Small intestine (tissue), 7 donors: ENCODE measurements around the gene CLDN9. TPM values are rescaled to one million over a fixed set of nuclear protein-coding genes. Genes with fewer than 3 reads are reported as not detected.

Experiments used
- DNase-seq, 2 donors: peaks; one replicate each; pipeline versions ENCODE4 v3.0.0 to v3.0.0-alpha.2; 2013
- FAIRE-seq: peaks from 2 replicates; lab custom pipeline; 2012; peaks lifted over from hg19 to GRCh38; lab: Jason Lieb, UNC
- H3K27ac ChIP-seq, 3 donors: one replicate each; pipeline ENCODE4 v1.5.1; 2013; ENCODE audit warnings: low read length in 2 of 3, mild to moderate bottlenecking in 2 of 3, control low read depth in 1 of 3, inconsistent platforms in 1 of 3, low read depth in 1 of 3, moderate library complexity in 1 of 3
- H3K27me3 ChIP-seq, 3 donors: one replicate each; pipeline ENCODE4 v1.6.1; 2013; ENCODE audit warnings: low read length in 3 of 3, inconsistent platforms in 1 of 3; ENCODE audit not compliant: control insufficient read depth in 3 of 3, insufficient read depth in 3 of 3
- H3K36me3 ChIP-seq, 3 donors: one replicate each; pipeline ENCODE4 v1.6.1; 2013; ENCODE audit warnings: low read length in 3 of 3, inconsistent platforms in 1 of 3, low read depth in 1 of 3, mild to moderate bottlenecking in 1 of 3, moderate library complexity in 1 of 3; ENCODE audit not compliant: control insufficient read depth in 3 of 3, insufficient read depth in 2 of 3
- H3K4me1 ChIP-seq, 3 donors: one replicate each; pipeline ENCODE4 v1.6.1; 2013; ENCODE audit warnings: low read length in 2 of 3, inconsistent platforms in 1 of 3, low read depth in 1 of 3, mild to moderate bottlenecking in 1 of 3, moderate library complexity in 1 of 3; ENCODE audit not compliant: control insufficient read depth in 3 of 3, insufficient read depth in 2 of 3
- H3K4me3 ChIP-seq, 3 donors: one replicate each; pipeline ENCODE4 v1.5.1; 2013; ENCODE audit warnings: low read length in 3 of 3, control low read depth in 1 of 3, inconsistent platforms in 1 of 3, low read depth in 1 of 3, mild to moderate bottlenecking in 1 of 3, moderate library complexity in 1 of 3
- H3K9me3 ChIP-seq, 2 donors: one replicate each; pipeline ENCODE4 v1.6.1; 2013; ENCODE audit warnings: low read depth in 1 of 2, low read length in 1 of 2; ENCODE audit not compliant: control insufficient read depth in 2 of 2, insufficient read depth in 1 of 2
- WGBS, 3 donors: extraction: QIAGEN DNeasy Blood & Tissue Kit; methylation state at CpG; one replicate each; pipeline ENCODE4 v1.1.7; 2013; 5-methylcytosine and 5-hydroxymethylcytosine counted together
- polyA plus RNA-seq, 4 donors: library from polyadenylated mRNA; stranded (reverse) in 3 of 4; unstranded in 1 of 4; fragments of 200-250 nt in 3 of 4; fragments of 120-200 nt in 1 of 4; gene quantifications; one replicate each; pipeline versions ENCODE4 v1.2.1 to v1.2.3, GENCODE V29; 2013
- donor health status: healthy with polysubstance abuse.
- donor health status: control.
- donor health status: control.
- donor health status: Bipolar disorder and iron deficiency.
- donor health status: healthy.

Gene CLDN9
- polyA plus RNA-seq, 4 donors, result 0.76 to 2.7 (median 0.99) TPM

GRCh38 chr16:3007059-3007956 is 5.4 kb upstream of the CLDN9 start:
- DNase-seq, result peak; percentile 94 to 96
- Histone ChIP-seq H3K36me3 (peaks cover 0 to 13% (median 0%) of the 10 kb centered on the region in 3 donors), H3K27ac (peak overlapping the region; percentile 94 to 98 (median 97)), H3K27me3 (peaks cover 0 to 9% (median 0%) of the 10 kb centered on the region in 3 donors), H3K9me3 (no peaks in the 10 kb centered on the region), H3K4me3 (peak overlapping the region in 2 of 3 donors; percentile 39 to 76), H3K4me1 (peaks cover 5 to 42% (median 7%) of the 10 kb centered on the region in 3 donors)
- WGBS, 3 donors, result 9 to 29% (median 22%) methylated on average over 13 of the region's 13 CpGs
- no peak for FAIRE-seq

- no peak for FAIRE-seq
Observed at GRCh38 chr16:3007957-3008689, 4.6 kb upstream of the CLDN9 start.

GRCh38 chr16:3008690-3009037 is 4.1 kb upstream of the CLDN9 start:
- 63 to 73% (median 71%) methylated on average over 4 of the region's 4 CpGs for WGBS, 3 donors
- Histone ChIP-seq H3K27me3 (peaks cover 0 to 15% (median 6%) of the 10 kb centered on the region in 3 donors), H3K4me3 (peak overlapping the region in 1 of 3 donors; percentile 24), H3K9me3 (no peaks in the 10 kb centered on the region), H3K27ac (peak overlapping the region; percentile 94 to 98 (median 97)), H3K36me3 (peaks cover 0 to 10% (median 0%) of the 10 kb centered on the region in 3 donors), H3K4me1 (peaks cover 5 to 56% (median 7%) of the 10 kb centered on the region in 3 donors)
- no peak for FAIRE-seq
- no peak for DNase-seq

More at GRCh38 chr16:3007957-3008689, 4.6 kb upstream of the CLDN9 start:
- Histone ChIP-seq H3K4me3 (peak overlapping the region in 2 of 3 donors; percentile 34 to 43), H3K36me3 (peaks cover 0 to 10% (median 0%) of the 10 kb centered on the region in 3 donors), H3K27ac (peak overlapping the region; percentile 94 to 98 (median 97)), H3K9me3 (no peaks in the 10 kb centered on the region), H3K4me1 (peaks cover 5 to 50% (median 7%) of the 10 kb centered on the region in 3 donors), H3K27me3 (peaks cover 0 to 13% (median 4%) of the 10 kb centered on the region in 3 donors)
- DNase-seq, result peak; percentile 47 to 95
- 6 to 8% (median 7%) methylated on average over 17 of the region's 17 CpGs for WGBS, 3 donors

- Histone ChIP-seq H3K9me3 (no peaks in the 10 kb centered on the region), H3K27me3 (peaks cover 0 to 19% (median 6%) of the 10 kb centered on the region in 3 donors), H3K4me1 (peaks cover 5 to 65% (median 7%) of the 10 kb centered on the region in 3 donors), H3K4me3 (peak overlapping the region in 1 of 3 donors; percentile 9), H3K27ac (peak overlapping the region in 1 of 3 donors; percentile 97), H3K36me3 (peaks cover 0 to 14% (median 0%) of the 10 kb centered on the region in 3 donors)
- DNase-seq (peak in 1 of 2 donors; percentile 93), FAIRE-seq (no peak)
- WGBS, 3 donors, result 29 to 49% (median 48%) methylated on average over 21 of the region's 21 CpGs
Observed at GRCh38 chr16:3009568-3010390, 2.9 kb upstream of the CLDN9 start.

GRCh38 chr16:3010510-3010909 is 2.2 kb upstream of the CLDN9 start:
- Histone ChIP-seq H3K27ac (peak overlapping the region in 1 of 3 donors; percentile 97), H3K4me1 (peaks cover 5 to 65% (median 7%) of the 10 kb centered on the region in 3 donors), H3K9me3 (no peaks in the 10 kb centered on the region), H3K4me3 (no peak overlapping the region), H3K36me3 (peaks cover 0 to 18% (median 0%) of the 10 kb centered on the region in 3 donors), H3K27me3 (peaks cover 0 to 19% (median 6%) of the 10 kb centered on the region in 3 donors)
- FAIRE-seq (no peak), DNase-seq (no peak)
- WGBS, 3 donors, result 84 to 97% (median 90%) methylated on average over 8 of the region's 8 CpGs

- peaks cover 0 to 10% (median 0%) of the 10 kb centered on the region in 3 donors for H3K36me3 ChIP-seq
- H3K9me3 ChIP-seq, result no peaks in the 10 kb centered on the region
- H3K4me1 ChIP-seq, result peaks cover 5 to 65% (median 7%) of the 10 kb centered on the region in 3 donors
- H3K27ac ChIP-seq, result peak overlapping the region in 1 of 3 donors; percentile 69
- DNase-seq (peak in 1 of 2 donors; percentile 61), FAIRE-seq (no peak)
- peak overlapping the region in 1 of 3 donors; percentile 28 for H3K4me3 ChIP-seq
- H3K27me3 ChIP-seq, result peaks cover 0 to 19% (median 6%) of the 10 kb centered on the region in 3 donors
- WGBS, 3 donors, result 11 to 22% (median 13%) methylated on average over 17 to 19 of the region's 19 CpGs
Observed at GRCh38 chr16:3012246-3012645, 477 bp upstream of the CLDN9 start.

GRCh38 chr16:3013491-3013951 is 798 bp downstream of the CLDN9 start:
- H3K4me3 ChIP-seq, result no peak overlapping the region
- peak overlapping the region in 1 of 3 donors; percentile 69 for H3K27ac ChIP-seq
- FAIRE-seq (no peak), DNase-seq (no peak)
- H3K27me3 ChIP-seq, result peaks cover 0 to 27% (median 6%) of the 10 kb centered on the region in 3 donors
- H3K4me1 ChIP-seq, result peaks cover 0 to 67% (median under 1%) of the 10 kb centered on the region in 3 donors
- H3K36me3 ChIP-seq, result peaks cover 0 to 10% (median 0%) of the 10 kb centered on the region in 3 donors
- WGBS, 3 donors, result 66 to 78% (median 74%) methylated on average over 20 to 27 of the region's 27 CpGs
- no peaks in the 10 kb centered on the region for H3K9me3 ChIP-seq
